Measurements from ENCODE around the gene LHFPL6.

- TF ChIP-seq TAF1 (IDR thresholded peaks at IDR 0.05; ENCODE audit: low read depth) (no peak), REST (IDR thresholded peaks at IDR 0.05; ENCODE audit: low read depth) (no peak), FOXM1 (IDR thresholded peaks at IDR 0.05; ENCODE audit: borderline replicate concordance, low read depth) (no peak), EGR1 (IDR thresholded peaks at IDR 0.05) (no peak), EP300 (IDR thresholded peaks at IDR 0.05; ENCODE audit: borderline replicate concordance) (no peak), NFIC (IDR thresholded peaks at IDR 0.05) (no peak), CEBPB (IDR thresholded peaks at IDR 0.05) (no peak), RAD21 (IDR thresholded peaks at IDR 0.05; ENCODE audit: low read depth) (no peak), MAX (IDR thresholded peaks at IDR 0.05) (no peak)
Measured at GRCh38 chr13:39525506-39525905, 77.5 kb downstream of the LHFPL6 start.
